GM12873 (cell line): ENCODE data around the gene CNKSR1.

Source experiments
- TF ChIP-seq, protein P1 (sequence below): IDR thresholded peaks from 2 replicates; pipeline ENCODE4 v1.5.1; 2012; ENCODE audit warnings: low read depth, mild to moderate bottlenecking, moderate library complexity, low read length, control low read depth; ENCODE audit not compliant: insufficient read depth; ENCODE audit errors: missing control alignments

CNKSR1 gene, protein sequence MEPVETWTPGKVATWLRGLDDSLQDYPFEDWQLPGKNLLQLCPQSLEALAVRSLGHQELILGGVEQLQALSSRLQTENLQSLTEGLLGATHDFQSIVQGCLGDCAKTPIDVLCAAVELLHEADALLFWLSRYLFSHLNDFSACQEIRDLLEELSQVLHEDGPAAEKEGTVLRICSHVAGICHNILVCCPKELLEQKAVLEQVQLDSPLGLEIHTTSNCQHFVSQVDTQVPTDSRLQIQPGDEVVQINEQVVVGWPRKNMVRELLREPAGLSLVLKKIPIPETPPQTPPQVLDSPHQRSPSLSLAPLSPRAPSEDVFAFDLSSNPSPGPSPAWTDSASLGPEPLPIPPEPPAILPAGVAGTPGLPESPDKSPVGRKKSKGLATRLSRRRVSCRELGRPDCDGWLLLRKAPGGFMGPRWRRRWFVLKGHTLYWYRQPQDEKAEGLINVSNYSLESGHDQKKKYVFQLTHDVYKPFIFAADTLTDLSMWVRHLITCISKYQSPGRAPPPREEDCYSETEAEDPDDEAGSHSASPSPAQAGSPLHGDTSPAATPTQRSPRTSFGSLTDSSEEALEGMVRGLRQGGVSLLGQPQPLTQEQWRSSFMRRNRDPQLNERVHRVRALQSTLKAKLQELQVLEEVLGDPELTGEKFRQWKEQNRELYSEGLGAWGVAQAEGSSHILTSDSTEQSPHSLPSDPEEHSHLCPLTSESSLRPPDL

DNA sequence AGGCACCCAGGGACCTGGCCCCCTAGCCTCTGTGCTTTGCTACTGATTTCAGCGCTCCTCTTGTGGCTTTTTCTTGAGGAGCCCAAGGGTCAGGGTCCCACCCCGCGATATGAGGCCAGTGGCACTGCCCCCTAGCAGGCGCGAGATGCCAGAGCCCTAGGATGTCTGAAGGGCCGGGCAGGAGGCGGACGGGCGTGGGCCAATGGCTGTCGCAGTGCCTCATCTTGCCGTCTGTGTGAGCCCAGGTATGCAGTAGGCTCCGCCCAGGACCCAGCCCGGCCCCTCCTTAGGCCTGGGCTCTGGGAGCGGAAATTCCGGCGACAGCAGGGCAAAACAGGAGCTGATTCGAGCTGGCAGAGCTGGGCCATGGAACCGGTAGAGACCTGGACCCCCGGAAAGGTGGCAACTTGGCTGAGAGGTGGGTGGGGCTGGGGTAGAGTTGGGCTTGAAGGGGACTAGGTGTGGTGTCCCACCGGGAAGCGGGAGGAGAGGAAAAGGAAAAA, at the start of gene CNKSR1:
TSS of gene CNKSR1 (plus strand) at position 310 of the 503 bp plus-strand sequence. CDS start at position 367, 57 bp downstream.
- TF ChIP-seq, protein P1, sequence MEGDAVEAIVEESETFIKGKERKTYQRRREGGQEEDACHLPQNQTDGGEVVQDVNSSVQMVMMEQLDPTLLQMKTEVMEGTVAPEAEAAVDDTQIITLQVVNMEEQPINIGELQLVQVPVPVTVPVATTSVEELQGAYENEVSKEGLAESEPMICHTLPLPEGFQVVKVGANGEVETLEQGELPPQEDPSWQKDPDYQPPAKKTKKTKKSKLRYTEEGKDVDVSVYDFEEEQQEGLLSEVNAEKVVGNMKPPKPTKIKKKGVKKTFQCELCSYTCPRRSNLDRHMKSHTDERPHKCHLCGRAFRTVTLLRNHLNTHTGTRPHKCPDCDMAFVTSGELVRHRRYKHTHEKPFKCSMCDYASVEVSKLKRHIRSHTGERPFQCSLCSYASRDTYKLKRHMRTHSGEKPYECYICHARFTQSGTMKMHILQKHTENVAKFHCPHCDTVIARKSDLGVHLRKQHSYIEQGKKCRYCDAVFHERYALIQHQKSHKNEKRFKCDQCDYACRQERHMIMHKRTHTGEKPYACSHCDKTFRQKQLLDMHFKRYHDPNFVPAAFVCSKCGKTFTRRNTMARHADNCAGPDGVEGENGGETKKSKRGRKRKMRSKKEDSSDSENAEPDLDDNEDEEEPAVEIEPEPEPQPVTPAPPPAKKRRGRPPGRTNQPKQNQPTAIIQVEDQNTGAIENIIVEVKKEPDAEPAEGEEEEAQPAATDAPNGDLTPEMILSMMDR, result no peak

DNA sequence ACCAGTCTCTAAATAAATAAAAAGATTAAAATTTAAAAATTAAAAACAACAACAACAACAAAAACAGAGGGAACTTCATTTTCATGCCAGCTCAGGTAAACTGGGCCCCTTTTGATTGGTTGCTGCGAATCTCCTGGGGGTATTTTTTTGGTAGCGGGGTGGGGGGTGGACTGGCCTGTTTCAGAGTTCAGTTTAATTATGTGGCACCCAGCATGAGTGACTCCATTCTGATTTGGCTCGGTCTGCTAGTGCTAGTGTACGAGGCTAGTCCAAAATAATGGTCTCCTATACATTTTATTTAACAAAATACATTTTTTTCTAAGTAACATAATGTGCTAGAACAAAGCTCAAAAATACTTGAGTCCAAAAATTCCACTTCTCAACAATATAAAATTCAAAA, 47.5 kb upstream of the CNKSR1 start:
- TF ChIP-seq, protein P1, result no peak

DNA sequence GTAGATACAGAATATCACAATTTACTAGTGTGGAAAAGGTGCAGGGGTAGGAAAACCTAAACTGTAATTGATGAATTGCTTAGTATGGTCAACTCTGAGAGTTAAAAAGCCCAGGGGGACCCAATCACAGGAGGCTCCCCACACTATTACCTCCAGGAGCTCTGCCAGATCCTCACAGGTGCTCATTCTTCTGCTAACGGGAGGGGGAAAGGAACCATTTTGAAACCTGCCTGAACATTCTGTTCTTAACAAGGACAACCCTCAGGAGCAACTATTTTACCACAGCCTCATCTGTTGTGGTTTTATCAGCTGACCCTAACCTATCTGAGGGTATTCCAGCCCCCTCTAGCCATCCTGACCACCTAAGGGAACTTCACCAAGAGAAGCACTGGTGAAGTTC, 46.6 kb upstream of the CNKSR1 start:
- TF ChIP-seq, protein P1, result no peak

DNA sequence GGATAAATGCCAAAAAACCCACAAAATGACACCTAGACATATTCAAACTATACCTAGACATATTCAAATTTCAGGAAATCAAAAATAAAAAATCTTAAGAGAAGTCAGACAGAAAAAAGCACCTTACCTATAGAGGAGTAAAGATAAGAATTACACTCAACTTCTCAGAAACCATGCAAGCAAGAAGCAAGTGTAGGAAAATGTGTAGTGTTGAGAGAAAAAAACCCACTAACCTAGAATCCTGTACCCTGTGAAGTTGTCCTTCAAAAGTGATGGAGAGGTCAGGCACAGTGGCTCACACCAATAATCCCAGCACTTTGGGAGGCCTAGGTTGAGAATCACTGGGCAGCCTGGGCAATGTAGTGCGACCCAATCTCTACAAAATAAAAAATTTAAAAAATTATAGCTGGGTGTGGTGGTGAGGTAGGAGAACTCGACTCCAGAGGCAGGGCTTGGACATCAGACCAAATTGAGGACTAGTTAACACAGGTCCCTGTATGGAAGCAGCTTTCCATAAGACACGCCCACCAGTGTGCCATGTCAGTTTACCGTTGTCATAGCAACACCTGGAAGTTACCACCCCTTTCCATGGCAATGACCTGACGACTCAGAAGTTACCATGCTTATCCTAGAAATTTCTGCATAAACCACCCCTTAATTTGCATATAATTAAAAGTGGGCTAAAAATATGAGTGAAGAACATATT, 45.0 kb upstream of the CNKSR1 start:
- TF ChIP-seq, protein P1, result no peak

DNA sequence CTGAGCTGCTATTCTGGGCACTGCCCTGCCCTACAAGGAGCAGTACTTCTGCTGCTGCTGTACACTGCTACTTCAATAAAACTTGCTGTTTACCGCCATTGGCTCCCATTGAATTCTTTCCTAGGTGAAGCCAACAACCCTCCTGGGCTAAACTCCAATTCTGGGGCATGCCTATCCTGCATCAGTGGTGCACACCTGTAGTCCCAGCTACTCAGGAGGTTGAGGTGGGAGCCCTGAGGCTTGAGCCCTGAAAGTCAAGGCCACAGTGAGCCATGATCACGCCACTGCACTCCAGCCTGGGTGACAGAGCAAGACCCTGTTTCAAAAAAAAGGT, 44.5 kb upstream of the CNKSR1 start:
- TF ChIP-seq, protein P1, result no peak

DNA sequence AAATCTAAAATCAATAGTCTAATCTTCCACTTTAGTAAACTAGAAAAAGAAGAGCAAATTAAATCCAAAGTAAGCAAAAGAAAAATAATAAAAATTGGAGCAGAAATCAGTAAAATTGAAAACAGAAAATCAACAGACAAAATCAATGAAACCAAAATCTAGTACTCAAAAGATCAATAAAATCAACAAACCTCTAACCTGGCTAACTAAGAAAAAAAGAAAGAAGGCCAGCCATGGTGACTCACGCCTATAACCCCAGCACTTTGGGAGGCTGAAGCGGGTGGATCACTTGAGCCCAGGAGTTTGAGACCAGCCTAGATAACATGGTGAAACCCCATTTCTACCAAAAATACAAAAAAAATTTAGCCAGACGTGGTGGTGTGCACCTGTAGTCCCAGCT, 42.8 kb upstream of the CNKSR1 start:
- TF ChIP-seq, protein P1, result no peak
